T-helper 2 cell treated with Interferon-gamma antibody and Interleukin-4, amounts not matched to agents 100 ng/mL and 5 ng/mL, for 36 hours (primary cell): Measurements from ENCODE around the gene ATP2C2. TPM values are rescaled to one million over a fixed set of nuclear protein-coding genes. Genes with fewer than 3 reads are reported as not detected.
"Not testable (repeated sequence)": the region's sequence is repeated elsewhere in the genome, so short reads cannot be mapped to it uniquely, and the experiment has no call there.

Source experiments
- intact Hi-C: fragments of 100-400 bp; cut with micrococcal nuclease; formaldehyde crosslinking; loops from one replicate; pipeline ENCODE4 v1.15.1; 2023
- total RNA-seq: library from RNA; stranded (reverse); gene quantifications from 2 replicates; pipeline ENCODE4 v1.2.3, GENCODE V29; 2022

Gene ATP2C2
- total RNA-seq, 1 donor from 2014 or later = not detected

GRCh38 chr16:84391151-84392030, 23.1 kb downstream of the ATP2C2 start:
- intact Hi-C loops = no loop called here

GRCh38 chr16:84392031-84392360, 23.7 kb downstream of the ATP2C2 start:
- intact Hi-C loops = no loop called here

- intact Hi-C loops = not testable (repeated sequence)
Observed at GRCh38 chr16:84396082-84396481, 27.7 kb downstream of the ATP2C2 start.

GRCh38 chr16:84396537-84397008, 28.2 kb downstream of the ATP2C2 start:
- intact Hi-C loops = no loop called here

GRCh38 chr16:84397090-84397489, 28.8 kb downstream of the ATP2C2 start:
- intact Hi-C loops = no loop called here

GRCh38 chr16:84398701-84399100, 30.4 kb downstream of the ATP2C2 start:
- intact Hi-C loops = no loop called here

GRCh38 chr16:84399912-84400311, 31.6 kb downstream of the ATP2C2 start:
- intact Hi-C loops = not testable (repeated sequence)

GRCh38 chr16:84403435-84403834, 35.1 kb downstream of the ATP2C2 start:
- intact Hi-C loops = not testable (repeated sequence)

- intact Hi-C loops = no loop called here
Observed at GRCh38 chr16:84404324-84404723, 36.0 kb downstream of the ATP2C2 start.

GRCh38 chr16:84404936-84405639, 36.8 kb downstream of the ATP2C2 start:
- intact Hi-C loops = no loop called here

- intact Hi-C loops = no loop called here
Observed at GRCh38 chr16:84406006-84406963, 37.9 kb downstream of the ATP2C2 start.

GRCh38 chr16:84407588-84408313, 39.4 kb downstream of the ATP2C2 start:
- intact Hi-C loops = no loop called here

- intact Hi-C loops = no loop called here
Observed at GRCh38 chr16:84408314-84408690, 40.0 kb downstream of the ATP2C2 start.

- intact Hi-C loops = no loop called here
Observed at GRCh38 chr16:84408856-84409255, 40.5 kb downstream of the ATP2C2 start.

GRCh38 chr16:84410361-84411138, 42.2 kb downstream of the ATP2C2 start:
- intact Hi-C loops = no loop called here

- intact Hi-C loops = no loop called here
Observed at GRCh38 chr16:84411768-84412167, 43.4 kb downstream of the ATP2C2 start.

GRCh38 chr16:84412262-84412661, 43.9 kb downstream of the ATP2C2 start:
- intact Hi-C loops = no loop called here

- intact Hi-C loops = no loop called here
Observed at GRCh38 chr16:84413244-84414004, 45.1 kb downstream of the ATP2C2 start.

- intact Hi-C loops = no loop called here
Observed at GRCh38 chr16:84414789-84415326, 46.5 kb downstream of the ATP2C2 start.
